Psoas muscle (tissue), 8 donors: Measurements from ENCODE around the gene GUCA2A. TPM values are rescaled to one million over a fixed set of nuclear protein-coding genes. Genes with fewer than 3 reads are reported as not detected.

Experiments used
- ATAC-seq, 4 donors: fragments of 200-7000 bp; cut with Tn5 transposase; one replicate each; pipeline ENCODE4 v1.9.1; 2020; ENCODE audit warnings: moderate library complexity in 3 of 4, mild to moderate bottlenecking in 2 of 4
- DNase-seq, 2 donors: peaks; one replicate each; pipeline ENCODE4 v3.0.0-alpha.2; 2020
- H3K27ac ChIP-seq: fragments of 200-600 bp; one replicate; pipeline ENCODE4 v1.8.0; 2022
- H3K27me3 ChIP-seq, 3 donors: fragments of 200-600 bp in 1 of 3; one replicate each; pipeline versions ENCODE4 v1.6.1 to v1.8.0; 2013 to 2022; ENCODE audit warnings: low read length in 2 of 3, mild to moderate bottlenecking in 2 of 3, moderate library complexity in 1 of 3; ENCODE audit not compliant: insufficient read depth in 3 of 3
- H3K36me3 ChIP-seq, 2 donors: fragments of 200-600 bp in 1 of 2; one replicate each; pipeline versions ENCODE4 v1.6.1 to v1.8.0; 2013 to 2022; ENCODE audit warnings: low read depth in 1 of 2, mild to moderate bottlenecking in 1 of 2, moderate library complexity in 1 of 2; ENCODE audit not compliant: insufficient read depth in 1 of 2
- H3K4me1 ChIP-seq: fragments of 200-600 bp; one replicate; pipeline ENCODE4 v1.8.0; 2022
- H3K4me3 ChIP-seq: fragments of 200-600 bp; one replicate; pipeline ENCODE4 v1.8.0; 2022; ENCODE audit warnings: mild to moderate bottlenecking
- H3K9me3 ChIP-seq: fragments of 200-600 bp; one replicate; pipeline ENCODE4 v1.8.0; 2022
- WGBS, 3 donors: extraction: QIAGEN DNeasy Blood & Tissue Kit; methylation state at CpG; one replicate each; pipeline versions ENCODE4 v1.1.6 to v1.1.7; 2013; 5-methylcytosine and 5-hydroxymethylcytosine counted together
- intact Hi-C, 2 donors: fragments of 100-400 bp; cut with DNase I; formaldehyde crosslinking; loops; one replicate each; pipeline versions ENCODE4 v1.11.0 to v1.14.2; 2022
- polyA plus RNA-seq, 3 donors: library from polyadenylated mRNA; stranded (reverse); fragments of 200-250 nt; gene quantifications; one replicate each; pipeline ENCODE4 v1.2.3, GENCODE V29; 2013
- total RNA-seq, 4 donors: library from RNA; stranded (reverse); fragmentation: NEBNext Ultra II Directional in 2 of 4; extraction: Animal tissue kit (Norgen Biotek cat#: 25700) in 2 of 4; gene quantifications; one replicate each; pipeline versions ENCODE4 v1.2.1 to v1.2.4, GENCODE V29; 2021 to 2023
- TF ChIP-seq, protein P1 (sequence below): fragments of 200-600 bp; IDR thresholded peaks from one replicate; pipeline ENCODE4 v1.8.0; 2022; ENCODE audit warnings: antibody characterized with exemption
- donor health status: healthy with polysubstance abuse.
- donor health status: DM: no; HTN: no; CAD: no; lungs with moderate emphysema.
- donor health status: Bipolar disorder and iron deficiency.
- donor health status: healthy.
- donor health status: DM: yes; HTN: yes; CAD: no.
- donor health status: DM: no; HTN: no; CAD: no.
- donor health status: DM: no; HTN: no; CAD: no.
- donor health status: DM: yes; HTN: yes; CAD: no.

The GUCA2A gene
- total and polyA plus RNA-seq, 7 donors = 0.44 TPM; not detected in 6

DNA sequence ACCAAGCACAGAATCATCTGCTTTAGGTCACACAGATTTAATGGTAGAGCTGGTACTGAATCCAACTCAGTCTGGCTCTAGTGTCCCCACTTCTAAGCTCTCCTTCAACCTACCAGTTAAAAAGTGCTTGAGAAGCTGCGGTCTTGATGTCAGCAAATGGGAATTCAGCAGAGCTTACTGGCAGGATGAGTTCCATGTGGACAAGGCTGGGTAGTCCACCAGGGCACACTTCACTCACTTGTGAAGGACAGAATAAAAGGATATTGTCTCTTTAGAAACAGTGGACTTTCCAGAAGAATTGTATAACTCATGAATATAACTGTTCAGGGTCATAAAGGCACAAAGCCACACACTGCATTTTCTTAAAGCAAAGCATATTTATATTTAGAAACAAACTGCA lies 46.4 kb downstream of the GUCA2A start:
- Histone ChIP-seq H3K36me3 (no peaks in the 10 kb centered on the region), H3K4me3 (no peak overlapping the region), H3K4me1 (no peaks in the 10 kb centered on the region), H3K27ac (no peak overlapping the region), H3K9me3 (no peaks in the 10 kb centered on the region), H3K27me3 (no peaks in the 10 kb centered on the region)
- ATAC-seq (no peak), DNase-seq (no peak)
- 61 to 65% (median 65%) methylated on average over 1 of the region's 1 CpG for WGBS, 3 donors
- TF ChIP-seq, protein P1, sequence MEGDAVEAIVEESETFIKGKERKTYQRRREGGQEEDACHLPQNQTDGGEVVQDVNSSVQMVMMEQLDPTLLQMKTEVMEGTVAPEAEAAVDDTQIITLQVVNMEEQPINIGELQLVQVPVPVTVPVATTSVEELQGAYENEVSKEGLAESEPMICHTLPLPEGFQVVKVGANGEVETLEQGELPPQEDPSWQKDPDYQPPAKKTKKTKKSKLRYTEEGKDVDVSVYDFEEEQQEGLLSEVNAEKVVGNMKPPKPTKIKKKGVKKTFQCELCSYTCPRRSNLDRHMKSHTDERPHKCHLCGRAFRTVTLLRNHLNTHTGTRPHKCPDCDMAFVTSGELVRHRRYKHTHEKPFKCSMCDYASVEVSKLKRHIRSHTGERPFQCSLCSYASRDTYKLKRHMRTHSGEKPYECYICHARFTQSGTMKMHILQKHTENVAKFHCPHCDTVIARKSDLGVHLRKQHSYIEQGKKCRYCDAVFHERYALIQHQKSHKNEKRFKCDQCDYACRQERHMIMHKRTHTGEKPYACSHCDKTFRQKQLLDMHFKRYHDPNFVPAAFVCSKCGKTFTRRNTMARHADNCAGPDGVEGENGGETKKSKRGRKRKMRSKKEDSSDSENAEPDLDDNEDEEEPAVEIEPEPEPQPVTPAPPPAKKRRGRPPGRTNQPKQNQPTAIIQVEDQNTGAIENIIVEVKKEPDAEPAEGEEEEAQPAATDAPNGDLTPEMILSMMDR = no peak
- intact Hi-C loops = no loop called here

DNA sequence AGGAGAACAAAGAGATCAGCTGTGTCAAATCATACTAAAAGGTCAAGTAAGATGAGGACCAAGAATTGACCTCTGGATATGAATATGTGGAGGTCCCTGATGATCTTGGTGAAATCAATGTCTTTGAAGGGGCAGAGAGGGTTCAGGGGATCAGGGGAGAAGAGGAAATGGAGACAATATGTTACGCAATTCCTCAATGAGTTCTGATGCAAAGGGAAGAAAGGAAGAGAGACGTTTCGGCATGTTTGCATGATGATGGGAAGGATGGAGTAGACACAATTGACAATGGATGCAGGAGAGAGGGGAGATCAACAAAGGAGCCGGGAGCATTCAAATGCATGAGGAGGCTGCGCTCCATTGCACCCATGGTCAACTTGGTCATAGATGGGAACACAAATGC lies 47.3 kb downstream of the GUCA2A start:
- 80 to 84% (median 81%) methylated on average over 5 of the region's 5 CpGs for WGBS, 3 donors
- TF ChIP-seq, protein P1 = no peak

DNA sequence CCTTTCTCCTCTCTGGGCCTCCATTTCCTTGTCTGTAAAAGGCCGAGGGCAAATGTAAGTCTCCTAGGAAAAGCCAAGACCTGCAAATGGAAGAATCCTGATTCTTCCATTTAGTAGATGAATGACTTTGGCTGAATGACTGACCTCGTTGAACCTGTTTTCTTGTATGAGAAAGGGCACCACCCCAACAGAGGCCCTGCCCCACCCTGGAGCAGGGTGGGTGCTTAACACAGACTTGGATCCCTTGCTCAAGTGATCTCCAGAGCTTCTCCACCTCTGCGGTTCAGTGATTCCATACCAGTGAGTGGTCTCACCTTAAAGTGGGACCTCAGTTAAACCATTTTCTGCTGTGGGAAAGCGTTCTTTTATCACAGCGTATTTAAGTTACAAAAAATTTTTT lies 50.3 kb downstream of the GUCA2A start:
- ATAC-seq (no peak), DNase-seq (no peak)
- H3K36me3 ChIP-seq = no peaks in the 10 kb centered on the region
- no peaks in the 10 kb centered on the region for H3K9me3 ChIP-seq
- peaks cover 0 to 2% (median 0%) of the 10 kb centered on the region in 3 donors for H3K27me3 ChIP-seq
- H3K4me3 ChIP-seq = no peak overlapping the region
- TF ChIP-seq, protein P1 = no peak
- intact Hi-C loops = no loop called here
- H3K27ac ChIP-seq = no peak overlapping the region
- 74 to 81% (median 76%) methylated on average over 5 of the region's 5 CpGs for WGBS, 3 donors
- no peaks in the 10 kb centered on the region for H3K4me1 ChIP-seq

More for the DNA sequence above, 47.3 kb downstream of the GUCA2A start:
- Histone ChIP-seq H3K27me3 (no peaks in the 10 kb centered on the region), H3K9me3 (no peaks in the 10 kb centered on the region), H3K36me3 (no peaks in the 10 kb centered on the region), H3K27ac (no peak overlapping the region), H3K4me3 (no peak overlapping the region), H3K4me1 (no peaks in the 10 kb centered on the region)
- intact Hi-C loops = no loop called here
- DNase-seq (no peak), ATAC-seq (no peak)

Other genes starting within 250 kb of the GUCA2A start
- 1 to 10 TPM; 2.1 to 3.4 (median 3.1) TPM for gene HIVEP3, start 245.8 kb downstream of the GUCA2A start, total RNA-seq
- gene HIVEP3, start 245.8 kb downstream of the GUCA2A start, polyA plus RNA-seq = 1 to 10 TPM in 1 of 3 donors, under 1 TPM in 2; 0.70 to 1.4 (median 0.98) TPM
- gene GUCA2B, start 11.3 kb downstream of the GUCA2A start, total RNA-seq = not detected
- gene GUCA2B, start 11.3 kb downstream of the GUCA2A start, polyA plus RNA-seq = under 1 TPM in 1 of 3 donors, not detected in 2; 0.06 TPM
- gene FOXJ3, start 170.5 kb upstream of the GUCA2A start, total RNA-seq = 10 to 100 TPM; 47.9 to 53.1 (median 49.1) TPM
- gene FOXJ3, start 170.5 kb upstream of the GUCA2A start, polyA plus RNA-seq = 10 to 100 TPM; 15.1 to 40.5 (median 22.0) TPM
- 1 to 10 TPM; 1.0 to 1.2 (median 1.1) TPM for gene RIMKLA, start 216.0 kb upstream of the GUCA2A start, total RNA-seq
- under 1 TPM; 0.12 to 0.70 (median 0.30) TPM for gene RIMKLA, start 216.0 kb upstream of the GUCA2A start, polyA plus RNA-seq